GM04504 (cell line): Measurements from ENCODE around the gene SPDYE1.
A peak's percentile ranks its signal among the peaks of the same experiment; 100 is the strongest.
"Not testable (repeated sequence)": the region's sequence is repeated elsewhere in the genome, so short reads cannot be mapped to it uniquely, and the experiment has no call there.

Experiments
- DNase-seq: peaks from one replicate; pipeline ENCODE4 v3.0.0-alpha.2; 2012; ENCODE audit warnings: low read depth

The SPDYE1 gene

GRCh38 chr7:43997532-43997931 lies at the start of gene SPDYE1:
SPDYE1 (plus strand) TSS chr7:43997897; CDS start chr7:43999950, 2,053 bp downstream.
- DNase-seq = not testable (repeated sequence)

GRCh38 chr7:43952028-43952427 lies 45.7 kb upstream of the SPDYE1 start:
- no peak for DNase-seq

- DNase-seq = no peak
Observed at GRCh38 chr7:43953071-43953470, 44.6 kb upstream of the SPDYE1 start.

GRCh38 chr7:43954524-43955228 lies 43.0 kb upstream of the SPDYE1 start:
- DNase-seq = peak; percentile 37

- DNase-seq = no peak
Observed at GRCh38 chr7:43956027-43956426, 41.7 kb upstream of the SPDYE1 start.

GRCh38 chr7:43960933-43961332 lies 36.8 kb upstream of the SPDYE1 start:
- no peak for DNase-seq

- DNase-seq = not testable (repeated sequence)
Observed at GRCh38 chr7:43966392-43966791, 31.3 kb upstream of the SPDYE1 start.

GRCh38 chr7:43968172-43969040 lies 29.3 kb upstream of the SPDYE1 start:
- DNase-seq = not testable (repeated sequence)

GRCh38 chr7:43969586-43969985 lies 28.1 kb upstream of the SPDYE1 start:
- not testable (repeated sequence) for DNase-seq

GRCh38 chr7:43970698-43971097 lies 27.0 kb upstream of the SPDYE1 start:
- not testable (repeated sequence) for DNase-seq

- DNase-seq = not testable (repeated sequence)
Observed at GRCh38 chr7:43974033-43974573, 23.6 kb upstream of the SPDYE1 start.

- not testable (repeated sequence) for DNase-seq
Observed at GRCh38 chr7:43974725-43975482, 22.8 kb upstream of the SPDYE1 start.

GRCh38 chr7:43977525-43977924 lies 20.2 kb upstream of the SPDYE1 start:
- no peak for DNase-seq

- DNase-seq = not testable (repeated sequence)
Observed at GRCh38 chr7:43978102-43978501, 19.6 kb upstream of the SPDYE1 start.

GRCh38 chr7:43982848-43983247 lies 14.8 kb upstream of the SPDYE1 start:
- not testable (repeated sequence) for DNase-seq

GRCh38 chr7:43983736-43984135 lies 14.0 kb upstream of the SPDYE1 start:
- DNase-seq = not testable (repeated sequence)

- peak; percentile 25 for DNase-seq
Observed at GRCh38 chr7:43985904-43986864, 11.5 kb upstream of the SPDYE1 start.

GRCh38 chr7:43987476-43987875 lies 10.2 kb upstream of the SPDYE1 start:
- not testable (repeated sequence) for DNase-seq

GRCh38 chr7:43990011-43990585 lies 7.6 kb upstream of the SPDYE1 start:
- not testable (repeated sequence) for DNase-seq

GRCh38 chr7:43990829-43991228 lies 6.9 kb upstream of the SPDYE1 start:
- not testable (repeated sequence) for DNase-seq
